ENCODE measurements around the gene TEX19.

- TF ChIP-seq CTCF (IDR thresholded peaks at IDR 0.05) (no peak), POLR2A (IDR thresholded peaks at IDR 0.05) (no peak), EP300 (IDR thresholded peaks at IDR 0.05) (no peak), POLR2AphosphoS5 (IDR thresholded peaks at IDR 0.05) (no peak)
Observed at GRCh38 chr17:82311971-82312370, 47.1 kb upstream of the TEX19 start.
